ENCODE measurements around the gene PTRHD1.
A peak's percentile ranks its signal among the peaks of the same experiment; 100 is the strongest.
"Not testable (repeated sequence)": the region's sequence is repeated elsewhere in the genome, so short reads cannot be mapped to it uniquely, and the experiment has no call there.

Gene PTRHD1

GRCh38 chr2:24792874-24793760 is at the start of gene PTRHD1, which contains the start of gene CENPO:
TSS of gene PTRHD1 (minus strand) at chr2:24793391. CDS start at chr2:24793377, 14 bp downstream.
TSS of gene CENPO (plus strand) at chr2:24793425. CDS start at chr2:24793920, 495 bp downstream.
- peak within 1 kb of the TSS; percentile 87 for H3K9ac ChIP-seq (ENCODE audit: low read length)
- no peaks in the 10 kb centered on the region for H3K36me3 ChIP-seq (ENCODE audit: control insufficient read depth, insufficient read depth, low read length)
- no peaks in the 10 kb centered on the region for H3K9me3 ChIP-seq (ENCODE audit: control insufficient read depth, low read length)
- peaks cover 7% of the 10 kb centered on the region for H3K4me1 ChIP-seq (ENCODE audit: control insufficient read depth, insufficient read depth, low read length)
- H3K27me3 ChIP-seq (ENCODE audit: control insufficient read depth, insufficient read depth, low read length), result no peaks in the 10 kb centered on the region
- H3K4me3 ChIP-seq (ENCODE audit: low read length), result peak within 1 kb of the TSS; percentile 90

GRCh38 chr2:24842081-24843050 is 49.2 kb upstream of the PTRHD1 start:
- no peaks in the 10 kb centered on the region for H3K36me3 ChIP-seq (ENCODE audit: control insufficient read depth, insufficient read depth, low read length)
- no peaks in the 10 kb centered on the region for H3K4me1 ChIP-seq (ENCODE audit: control insufficient read depth, insufficient read depth, low read length)
- no peak overlapping the region for H3K9ac ChIP-seq (ENCODE audit: low read length)
- no peaks in the 10 kb centered on the region for H3K9me3 ChIP-seq (ENCODE audit: control insufficient read depth, low read length)
- H3K4me3 ChIP-seq (ENCODE audit: low read length), result no peak overlapping the region
- H3K27me3 ChIP-seq (ENCODE audit: control insufficient read depth, insufficient read depth, low read length), result no peaks in the 10 kb centered on the region

GRCh38 chr2:24840962-24841945 is 48.1 kb upstream of the PTRHD1 start:
- Histone ChIP-seq H3K9me3 (ENCODE audit: control insufficient read depth, low read length) (no peaks in the 10 kb centered on the region), H3K4me3 (ENCODE audit: low read length) (no peak overlapping the region), H3K36me3 (ENCODE audit: control insufficient read depth, insufficient read depth, low read length) (no peaks in the 10 kb centered on the region), H3K9ac (ENCODE audit: low read length) (no peak overlapping the region), H3K27me3 (ENCODE audit: control insufficient read depth, insufficient read depth, low read length) (no peaks in the 10 kb centered on the region), H3K4me1 (ENCODE audit: control insufficient read depth, insufficient read depth, low read length) (no peaks in the 10 kb centered on the region)

- Histone ChIP-seq H3K4me3 (ENCODE audit: low read length) (no peak overlapping the region), H3K27me3 (ENCODE audit: control insufficient read depth, insufficient read depth, low read length) (no peaks in the 10 kb centered on the region), H3K36me3 (ENCODE audit: control insufficient read depth, insufficient read depth, low read length) (no peaks in the 10 kb centered on the region), H3K9ac (ENCODE audit: low read length) (no peak overlapping the region), H3K4me1 (ENCODE audit: control insufficient read depth, insufficient read depth, low read length) (no peaks in the 10 kb centered on the region), H3K9me3 (ENCODE audit: control insufficient read depth, low read length) (no peaks in the 10 kb centered on the region)
These were observed 47.1 kb upstream of the PTRHD1 start for GRCh38 chr2:24840164-24840869.

GRCh38 chr2:24839729-24840128 is 46.5 kb upstream of the PTRHD1 start:
- H3K27me3 ChIP-seq (ENCODE audit: control insufficient read depth, insufficient read depth, low read length), result no peaks in the 10 kb centered on the region
- no peaks in the 10 kb centered on the region for H3K36me3 ChIP-seq (ENCODE audit: control insufficient read depth, insufficient read depth, low read length)
- H3K4me1 ChIP-seq (ENCODE audit: control insufficient read depth, insufficient read depth, low read length), result no peaks in the 10 kb centered on the region
- no peak overlapping the region for H3K9ac ChIP-seq (ENCODE audit: low read length)
- no peak overlapping the region for H3K4me3 ChIP-seq (ENCODE audit: low read length)
- no peaks in the 10 kb centered on the region for H3K9me3 ChIP-seq (ENCODE audit: control insufficient read depth, low read length)

GRCh38 chr2:24838541-24838940 is 45.4 kb upstream of the PTRHD1 start:
- H3K4me3 ChIP-seq (ENCODE audit: low read length), result no peak overlapping the region
- no peak overlapping the region for H3K9ac ChIP-seq (ENCODE audit: low read length)
- H3K9me3 ChIP-seq (ENCODE audit: control insufficient read depth, low read length), result no peaks in the 10 kb centered on the region
- no peaks in the 10 kb centered on the region for H3K4me1 ChIP-seq (ENCODE audit: control insufficient read depth, insufficient read depth, low read length)
- H3K36me3 ChIP-seq (ENCODE audit: control insufficient read depth, insufficient read depth, low read length), result no peaks in the 10 kb centered on the region
- no peaks in the 10 kb centered on the region for H3K27me3 ChIP-seq (ENCODE audit: control insufficient read depth, insufficient read depth, low read length)

GRCh38 chr2:24837996-24838513 is 44.9 kb upstream of the PTRHD1 start:
- no peaks in the 10 kb centered on the region for H3K36me3 ChIP-seq (ENCODE audit: control insufficient read depth, insufficient read depth, low read length)
- H3K27me3 ChIP-seq (ENCODE audit: control insufficient read depth, insufficient read depth, low read length), result no peaks in the 10 kb centered on the region
- H3K4me1 ChIP-seq (ENCODE audit: control insufficient read depth, insufficient read depth, low read length), result no peaks in the 10 kb centered on the region
- no peaks in the 10 kb centered on the region for H3K9me3 ChIP-seq (ENCODE audit: control insufficient read depth, low read length)
- no peak overlapping the region for H3K4me3 ChIP-seq (ENCODE audit: low read length)
- no peak overlapping the region for H3K9ac ChIP-seq (ENCODE audit: low read length)

- no peaks in the 10 kb centered on the region for H3K36me3 ChIP-seq (ENCODE audit: control insufficient read depth, insufficient read depth, low read length)
- H3K4me1 ChIP-seq (ENCODE audit: control insufficient read depth, insufficient read depth, low read length), result no peaks in the 10 kb centered on the region
These were observed 43.5 kb upstream of the PTRHD1 start for GRCh38 chr2:24836706-24837105.

GRCh38 chr2:24836206-24836605 is 43.0 kb upstream of the PTRHD1 start:
- no peaks in the 10 kb centered on the region for H3K4me1 ChIP-seq (ENCODE audit: control insufficient read depth, insufficient read depth, low read length)
- no peaks in the 10 kb centered on the region for H3K36me3 ChIP-seq (ENCODE audit: control insufficient read depth, insufficient read depth, low read length)
- H3K9ac ChIP-seq (ENCODE audit: low read length), result no peak overlapping the region
- no peaks in the 10 kb centered on the region for H3K9me3 ChIP-seq (ENCODE audit: control insufficient read depth, low read length)
- H3K27me3 ChIP-seq (ENCODE audit: control insufficient read depth, insufficient read depth, low read length), result no peaks in the 10 kb centered on the region
- H3K4me3 ChIP-seq (ENCODE audit: low read length), result no peak overlapping the region

More at GRCh38 chr2:24836706-24837105, 43.5 kb upstream of the PTRHD1 start:
- Histone ChIP-seq H3K9me3 (ENCODE audit: control insufficient read depth, low read length) (no peaks in the 10 kb centered on the region), H3K27me3 (ENCODE audit: control insufficient read depth, insufficient read depth, low read length) (no peaks in the 10 kb centered on the region), H3K4me3 (ENCODE audit: low read length) (no peak overlapping the region), H3K9ac (ENCODE audit: low read length) (no peak overlapping the region)

GRCh38 chr2:24835411-24835810 is 42.2 kb upstream of the PTRHD1 start:
- not testable (repeated sequence) for H3K4me1 ChIP-seq (ENCODE audit: control insufficient read depth, insufficient read depth, low read length); H3K27me3 ChIP-seq (ENCODE audit: control insufficient read depth, insufficient read depth, low read length); H3K36me3 ChIP-seq (ENCODE audit: control insufficient read depth, insufficient read depth, low read length)

More at GRCh38 chr2:24835411-24835810, 42.2 kb upstream of the PTRHD1 start:
- H3K9ac ChIP-seq (ENCODE audit: low read length); H3K4me3 ChIP-seq (ENCODE audit: low read length); H3K9me3 ChIP-seq (ENCODE audit: control insufficient read depth, low read length): not testable (repeated sequence)

Measured in mucosa of stomach (tissue), 1 donor.